ENCODE results near the gene HS1BP3.

Gene HS1BP3

DNA sequence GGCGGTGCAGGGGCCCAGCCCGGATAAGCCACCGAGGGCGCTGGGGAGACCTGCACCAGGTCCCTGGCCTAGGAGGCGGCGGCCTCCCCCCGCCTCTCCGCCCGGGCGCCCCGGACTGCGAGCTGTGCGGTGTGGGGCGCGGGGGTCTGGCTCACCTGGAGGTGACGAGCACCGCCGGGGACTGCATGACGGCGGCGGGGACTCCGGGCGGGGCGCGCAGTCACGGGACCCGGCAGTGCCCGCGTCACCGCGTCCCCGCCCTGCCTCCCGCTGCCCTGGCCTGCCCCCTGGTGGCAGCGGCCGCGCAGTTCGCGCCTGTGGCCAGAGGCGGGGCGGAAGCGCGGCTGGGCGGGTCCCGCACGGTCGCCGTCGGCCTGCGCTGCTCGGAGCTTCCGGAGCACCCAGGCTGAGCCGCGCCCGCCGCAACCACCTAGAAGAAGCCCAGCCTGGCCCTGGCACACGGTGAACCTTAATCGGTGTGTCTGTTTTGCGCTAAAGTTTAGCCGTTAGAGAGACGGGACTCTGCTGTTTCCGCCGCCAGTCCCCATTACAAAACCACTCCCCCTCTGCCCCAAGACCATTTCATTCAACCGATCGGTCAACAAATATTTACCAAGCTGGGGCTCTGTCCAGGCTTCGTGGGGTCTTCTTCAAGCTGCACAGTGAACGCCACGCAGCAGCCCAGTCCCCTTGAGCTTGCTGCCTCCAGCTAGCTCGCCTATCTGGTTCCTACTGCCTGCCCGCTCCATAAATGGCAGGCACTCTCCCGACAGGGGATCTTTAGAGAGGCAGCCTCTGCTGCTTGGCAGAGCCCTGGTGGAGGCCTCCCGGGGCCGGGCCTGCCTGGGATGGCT, at the start of gene HS1BP3:
TSS of gene HS1BP3 (minus strand) at position 222 of the 854 bp plus-strand sequence. CDS start at position 187, 35 bp downstream.
- peak; percentile 89 to 90 for DNase-seq

GRCh38 chr2:20698916-20699613, 48.2 kb upstream of the HS1BP3 start:
- DNase-seq, result no peak

- DNase-seq, result no peak
These were observed 46.5 kb upstream of the HS1BP3 start for GRCh38 chr2:20697322-20697934.

GRCh38 chr2:20696366-20696765, 45.5 kb upstream of the HS1BP3 start:
- DNase-seq, result no peak

- no peak for DNase-seq
These were observed 42.4 kb upstream of the HS1BP3 start for GRCh38 chr2:20693317-20693716.

- DNase-seq, result no peak
These were observed 41.2 kb upstream of the HS1BP3 start for GRCh38 chr2:20692081-20692480.

- no peak for DNase-seq
These were observed 40.3 kb upstream of the HS1BP3 start for GRCh38 chr2:20691076-20691734.

DNA sequence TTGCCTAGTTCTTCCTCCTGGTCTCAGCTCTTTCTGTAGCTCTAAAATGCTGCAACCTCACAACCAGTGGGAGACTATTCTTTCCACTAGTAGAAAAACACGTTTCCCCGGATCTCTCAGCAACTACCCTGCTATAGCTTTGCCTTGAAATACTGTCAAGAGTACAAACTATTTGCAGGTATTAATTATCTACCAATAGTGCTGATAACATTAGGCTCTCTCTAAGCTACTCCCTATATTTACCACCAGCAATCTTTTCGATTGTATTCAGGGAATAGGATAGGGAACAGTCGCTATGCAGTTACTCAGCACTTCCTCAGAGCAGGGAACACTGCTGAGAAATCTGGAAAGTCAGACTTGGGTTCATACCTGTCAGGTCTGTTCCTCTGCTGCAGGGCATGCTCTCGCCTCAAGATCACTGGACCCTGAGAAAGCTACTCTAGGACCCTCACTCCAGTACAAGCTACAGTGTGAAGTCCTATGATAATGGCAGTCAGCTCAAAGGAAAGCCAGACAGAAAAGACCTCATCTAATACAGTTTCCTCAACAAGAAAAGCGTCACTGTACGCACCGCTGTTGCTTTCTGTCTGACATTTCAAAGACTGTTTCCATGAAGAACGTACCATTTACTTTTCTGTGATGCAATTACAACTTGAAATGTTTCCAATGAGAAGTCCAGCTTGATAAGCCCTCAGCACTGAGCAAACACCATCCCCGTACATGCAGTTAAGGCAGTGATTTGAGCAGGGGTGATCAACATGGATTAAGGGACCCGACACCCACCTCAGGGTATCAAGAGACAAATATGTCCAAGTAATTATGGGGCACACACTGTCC, 38.7 kb upstream of the HS1BP3 start:
- no peak for DNase-seq

DNA sequence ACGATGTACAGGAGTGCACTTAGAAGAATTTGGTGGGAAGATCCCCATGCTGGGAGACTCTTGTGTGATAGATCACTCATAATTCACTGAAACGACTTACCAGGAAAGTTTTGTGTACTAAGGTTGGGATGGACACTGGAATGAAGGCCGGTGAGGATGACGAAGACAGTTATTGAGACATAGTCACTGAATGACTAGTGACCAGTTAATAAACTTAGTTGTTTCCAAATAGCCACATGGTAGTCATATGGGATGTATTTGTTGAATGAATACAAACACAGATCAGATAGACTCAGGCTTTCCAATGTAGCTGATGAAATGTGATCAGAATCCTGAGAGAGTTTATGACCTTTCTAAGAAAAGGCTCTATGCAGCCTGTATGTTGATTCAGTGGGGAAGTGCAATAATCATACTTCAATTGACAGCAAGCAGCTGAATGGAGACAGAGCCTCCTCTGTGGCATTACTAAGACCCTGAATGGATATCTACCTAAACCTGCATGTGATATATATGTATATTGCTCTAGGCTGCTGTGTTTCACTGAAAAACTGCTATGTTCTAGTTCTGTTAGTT, 36.4 kb upstream of the HS1BP3 start:
- no peak for DNase-seq

GRCh38 chr2:20684581-20685063, 33.7 kb upstream of the HS1BP3 start:
- DNase-seq, result no peak

DNA sequence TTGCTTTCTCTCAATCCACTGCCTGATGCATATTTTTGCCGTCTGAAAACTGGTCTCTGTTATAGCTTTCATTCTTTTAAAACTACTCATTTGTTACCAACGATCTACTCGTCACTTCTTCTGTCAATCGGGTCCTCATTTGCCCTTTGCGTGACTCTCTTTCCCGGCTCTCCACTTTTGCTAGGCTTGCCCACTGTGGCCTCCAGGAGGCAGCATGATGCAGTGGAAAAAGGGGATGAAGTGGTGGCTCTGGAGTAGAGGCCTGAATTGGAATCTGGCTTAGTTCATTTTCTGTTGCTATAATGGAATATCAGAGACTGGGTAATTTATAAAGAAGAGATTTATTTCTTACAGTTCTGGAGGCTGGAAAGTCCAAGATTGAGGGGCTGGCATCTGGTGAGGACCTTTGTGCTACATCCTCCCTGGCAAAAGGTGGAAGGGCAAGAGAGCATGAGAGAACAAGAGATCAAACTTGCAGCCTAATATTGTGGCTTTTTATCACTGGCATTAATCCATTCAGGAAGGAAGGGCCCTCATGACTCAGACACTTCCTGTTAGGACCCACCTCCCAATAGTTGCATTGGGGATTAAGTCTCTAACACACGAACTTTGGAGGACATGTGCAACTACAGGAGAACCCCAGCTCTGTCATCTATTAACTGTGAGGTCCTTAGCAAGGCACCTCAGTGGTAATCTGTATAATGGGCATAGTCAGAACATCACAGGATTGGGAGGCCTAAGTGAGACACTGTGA, 31.4 kb upstream of the HS1BP3 start:
- DNase-seq, result no peak

DNA sequence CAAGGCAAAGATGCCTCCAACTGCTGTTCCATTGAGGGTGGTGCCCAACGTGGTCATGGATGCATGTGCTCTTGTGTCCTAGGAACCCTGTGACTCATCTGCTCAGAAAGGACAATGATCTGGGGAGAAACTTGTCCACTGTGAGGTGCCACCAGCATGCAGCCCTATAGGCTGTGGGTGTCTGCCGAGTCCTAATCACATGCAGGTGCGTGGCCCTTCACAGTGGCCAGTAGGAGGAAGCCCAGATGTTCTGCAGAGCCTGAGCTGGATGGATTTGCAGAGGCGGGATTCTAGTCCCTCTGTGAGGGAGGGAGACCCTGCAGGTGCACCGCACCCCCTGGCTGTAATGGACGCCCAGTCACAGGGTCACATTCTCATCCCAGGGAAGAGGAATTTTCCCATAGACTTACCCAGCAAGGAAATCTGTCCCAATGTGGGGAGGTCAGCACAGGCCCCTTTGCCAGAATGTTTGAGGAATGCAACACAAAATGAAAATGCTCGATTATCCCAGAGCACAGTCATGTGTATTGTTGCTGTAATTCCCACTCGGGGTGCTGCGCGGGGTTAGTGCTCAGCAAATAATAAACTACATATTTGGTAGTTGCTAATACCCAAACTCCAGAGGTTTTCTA, 30.0 kb upstream of the HS1BP3 start:
- no peak for DNase-seq

DNA sequence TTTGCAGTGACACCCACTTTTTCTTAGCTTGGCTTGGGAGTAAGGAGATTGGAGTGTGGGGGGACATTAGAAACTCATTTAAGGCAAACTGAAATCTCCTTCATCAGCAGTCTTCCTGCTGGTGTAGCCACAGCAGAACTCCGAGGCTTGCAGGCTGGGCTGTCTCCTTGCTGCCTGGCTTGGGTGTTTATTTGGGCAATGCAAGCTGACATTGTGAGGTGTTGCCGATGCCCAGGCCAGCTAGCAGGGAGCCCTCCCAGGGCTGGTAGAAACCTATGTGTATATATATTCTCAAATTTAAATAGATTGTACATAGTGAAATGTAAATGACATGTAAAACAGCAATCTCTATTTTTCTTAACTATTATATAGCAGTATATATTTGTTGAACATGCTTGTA, 27.9 kb upstream of the HS1BP3 start:
- DNase-seq, result no peak

GRCh38 chr2:20678086-20678395, 27.1 kb upstream of the HS1BP3 start:
- DNase-seq, result no peak

GRCh38 chr2:20677301-20678085, 26.6 kb upstream of the HS1BP3 start:
- DNase-seq, result no peak

- peak in 1 of 2 donors; percentile 26 for DNase-seq
These were observed 25.7 kb upstream of the HS1BP3 start for GRCh38 chr2:20676353-20677215.

DNA sequence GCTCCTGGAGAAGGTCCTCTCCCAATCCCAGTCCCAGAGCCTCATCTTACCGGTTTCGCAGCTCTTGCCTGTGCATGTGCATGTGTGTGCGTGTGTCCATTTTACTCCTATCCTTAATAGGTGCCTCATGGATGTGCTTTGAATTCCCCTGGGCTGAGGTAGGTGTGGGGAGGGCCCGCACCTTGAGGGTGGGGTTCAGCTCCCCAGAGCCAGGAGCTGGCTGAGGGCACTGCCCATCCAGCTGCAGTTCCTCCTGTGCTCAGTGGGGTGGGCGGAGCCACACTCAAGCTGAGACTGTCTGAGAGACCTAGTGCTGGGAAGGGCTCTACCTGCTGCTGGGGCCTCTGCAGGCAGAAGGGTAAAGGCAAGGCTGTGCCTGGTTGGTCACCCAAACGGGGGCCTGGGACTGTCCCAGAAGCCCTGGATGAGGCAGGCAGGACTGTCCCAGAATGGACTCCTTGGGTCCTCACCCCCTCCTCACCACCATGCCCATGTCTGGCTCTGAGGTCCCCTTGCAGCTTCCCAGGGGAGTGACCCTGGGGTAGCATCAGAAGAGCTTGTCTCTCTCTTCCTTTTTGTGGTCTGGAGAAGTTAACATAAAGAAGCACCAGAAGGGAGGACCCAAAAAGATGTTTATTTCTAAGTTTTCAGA, 24.9 kb upstream of the HS1BP3 start:
- DNase-seq, result peak in 1 of 2 donors; percentile 35
